ENCODE measurements around the gene PLCL1.

PLCL1 gene

DNA sequence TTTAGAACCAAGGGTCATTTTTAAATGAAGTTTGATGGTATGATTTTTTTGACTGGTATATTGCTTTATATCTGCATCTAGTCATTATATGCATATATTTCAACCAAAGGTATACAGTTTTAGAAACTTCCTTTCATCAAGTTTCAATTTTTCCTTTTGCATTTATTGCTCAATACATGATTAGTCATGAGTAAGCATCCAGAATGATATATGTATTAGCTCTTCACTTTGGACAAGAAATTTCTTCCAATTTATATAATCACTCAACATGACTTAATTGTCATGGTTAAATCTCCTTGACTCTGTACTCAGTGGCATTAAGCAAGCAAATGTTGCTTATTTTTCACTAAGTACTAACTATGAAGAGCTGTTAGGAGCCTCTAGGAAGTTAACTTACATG lies 123.6 kb downstream of the PLCL1 start:
- DNase-seq (ENCODE audit: low spot score), result no peak

GRCh38 chr2:197929008-197929885 lies 124.9 kb downstream of the PLCL1 start:
- no peak for DNase-seq (ENCODE audit: low spot score)
- TF ChIP-seq, protein P1, sequence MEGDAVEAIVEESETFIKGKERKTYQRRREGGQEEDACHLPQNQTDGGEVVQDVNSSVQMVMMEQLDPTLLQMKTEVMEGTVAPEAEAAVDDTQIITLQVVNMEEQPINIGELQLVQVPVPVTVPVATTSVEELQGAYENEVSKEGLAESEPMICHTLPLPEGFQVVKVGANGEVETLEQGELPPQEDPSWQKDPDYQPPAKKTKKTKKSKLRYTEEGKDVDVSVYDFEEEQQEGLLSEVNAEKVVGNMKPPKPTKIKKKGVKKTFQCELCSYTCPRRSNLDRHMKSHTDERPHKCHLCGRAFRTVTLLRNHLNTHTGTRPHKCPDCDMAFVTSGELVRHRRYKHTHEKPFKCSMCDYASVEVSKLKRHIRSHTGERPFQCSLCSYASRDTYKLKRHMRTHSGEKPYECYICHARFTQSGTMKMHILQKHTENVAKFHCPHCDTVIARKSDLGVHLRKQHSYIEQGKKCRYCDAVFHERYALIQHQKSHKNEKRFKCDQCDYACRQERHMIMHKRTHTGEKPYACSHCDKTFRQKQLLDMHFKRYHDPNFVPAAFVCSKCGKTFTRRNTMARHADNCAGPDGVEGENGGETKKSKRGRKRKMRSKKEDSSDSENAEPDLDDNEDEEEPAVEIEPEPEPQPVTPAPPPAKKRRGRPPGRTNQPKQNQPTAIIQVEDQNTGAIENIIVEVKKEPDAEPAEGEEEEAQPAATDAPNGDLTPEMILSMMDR (IDR thresholded peaks at IDR 0.05; ENCODE audit: extremely low read depth, missing control alignments), result no peak

More for the DNA sequence above, 123.6 kb downstream of the PLCL1 start:
- TF ChIP-seq, protein P1 (IDR thresholded peaks at IDR 0.05; ENCODE audit: extremely low read depth, missing control alignments), result no peak

GRCh38 chr2:197929886-197930227 lies 125.5 kb downstream of the PLCL1 start:
- TF ChIP-seq, protein P1 (IDR thresholded peaks at IDR 0.05; ENCODE audit: extremely low read depth, missing control alignments), result no peak
- DNase-seq (ENCODE audit: low spot score), result no peak

GRCh38 chr2:197930570-197931278 lies 126.3 kb downstream of the PLCL1 start:
- DNase-seq (ENCODE audit: low spot score), result no peak
- TF ChIP-seq, protein P1 (IDR thresholded peaks at IDR 0.05; ENCODE audit: extremely low read depth, missing control alignments), result no peak

- TF ChIP-seq, protein P1 (IDR thresholded peaks at IDR 0.05; ENCODE audit: extremely low read depth, missing control alignments), result no peak
Measured at GRCh38 chr2:197931661-197932312, 127.4 kb downstream of the PLCL1 start.

GRCh38 chr2:197932374-197932773 lies 128.0 kb downstream of the PLCL1 start:
- TF ChIP-seq, protein P1 (IDR thresholded peaks at IDR 0.05; ENCODE audit: extremely low read depth, missing control alignments), result no peak
- DNase-seq (ENCODE audit: low spot score), result no peak

More at GRCh38 chr2:197931661-197932312, 127.4 kb downstream of the PLCL1 start:
- no peak for DNase-seq (ENCODE audit: low spot score)
